Stomach (tissue), 9 donors: ENCODE data around the gene ARHGAP15. TPM values are rescaled to one million over a fixed set of nuclear protein-coding genes. Genes with fewer than 3 reads are reported as not detected.

Experiments used
- DNase-seq, 2 donors: peaks; one replicate each; pipeline versions ENCODE4 v3.0.0 to v3.0.0-alpha.2; 2013 to 2019
- H3K27ac ChIP-seq, 5 donors: fragments of 200-600 bp in 4 of 5; sonication (generic) in 4 of 5; one replicate each; pipeline ENCODE4 v1.5.1; 2013 to 2019; ENCODE audit warnings: mild to moderate bottlenecking in 1 of 5, moderate library complexity in 1 of 5
- H3K27me3 ChIP-seq, 3 donors: fragments of 200-600 bp; sonication (generic); one replicate each; pipeline ENCODE4 v1.5.1; 2017 to 2019; ENCODE audit warnings: mixed run types in 1 of 3
- H3K36me3 ChIP-seq, 4 donors: fragments of 200-600 bp; sonication (generic); 1 replicate in 3 of 4; 2 replicates in 1 of 4; pipeline ENCODE4 v1.5.1; 2016 to 2019
- H3K4me1 ChIP-seq, 4 donors: fragments of 200-600 bp; sonication (generic); one replicate each; pipeline ENCODE4 v1.5.1; 2016 to 2019
- H3K4me3 ChIP-seq, 4 donors: fragments of 200-600 bp; sonication (generic) in 3 of 4; one replicate each; pipeline ENCODE4 v1.5.1; 2016 to 2019; ENCODE audit warnings: mild to moderate bottlenecking in 1 of 4
- H3K9me3 ChIP-seq, 4 donors: fragments of 200-600 bp; sonication (generic); one replicate each; pipeline ENCODE4 v1.5.1; 2016 to 2019
- EP300 ChIP-seq: sonication (generic); formaldehyde crosslinking; IDR thresholded peaks from one replicate; pipeline ENCODE4 v1.6.1; 2017; ENCODE audit warnings: antibody characterized with exemption
- POLR2A ChIP-seq, 4 donors: fragments of 450-650 bp; IDR thresholded peaks; one replicate each; pipeline ENCODE4 v1.6.1; 2016; ENCODE audit warnings: antibody characterized with exemption in 4 of 4, control low read depth in 2 of 4, mild to moderate bottlenecking in 1 of 4, moderate library complexity in 1 of 4
- POLR2AphosphoS5 ChIP-seq, 3 donors: sonication (generic); formaldehyde crosslinking; IDR thresholded peaks; one replicate each; pipeline ENCODE4 v1.6.1; 2016; ENCODE audit warnings: antibody characterized with exemption in 3 of 3
- WGBS, 5 donors: extraction: QIAGEN DNeasy Blood & Tissue Kit in 3 of 5; methylation state at CpG; one replicate each; pipeline versions ENCODE4 v1.1.5 to v1.1.7; 2013 to 2018; 5-methylcytosine and 5-hydroxymethylcytosine counted together
- intact Hi-C: fragments of 100-400 bp; cut with DNase I; formaldehyde crosslinking; loops from one replicate; pipeline ENCODE4 v1.15.1; 2023; ENCODE audit warnings: low total_unique reads
- polyA plus RNA-seq, 3 donors: library from polyadenylated mRNA; stranded (reverse); fragments of 200-250 nt; gene quantifications; one replicate each; pipeline ENCODE4 v1.2.3, GENCODE V29; 2013
- total RNA-seq, 5 donors: library from RNA; depleted of rRNA; stranded (reverse); fragments of >200 nt; gene quantifications; one replicate each; pipeline versions ENCODE4 v1.1.0 to v1.2.3, GENCODE V29; 2014 to 2016
- TF ChIP-seq, protein P1 (sequence below), 7 experiments: fragments of 450-650 bp in 4 of 7; fragments of 200-600 bp in 3 of 7; sonication (generic) in 3 of 7; IDR thresholded peaks; one replicate each; pipeline ENCODE4 v1.5.1; 2016 to 2019; ENCODE audit warnings: antibody characterized with exemption in 7 of 7, control low read depth in 2 of 7, mild to moderate bottlenecking in 1 of 7
- donor health status: healthy with polysubstance abuse.
- donor health status: Bipolar disorder and iron deficiency.
- donor health status: healthy.

ARHGAP15 gene
- total and polyA plus RNA-seq, 8 donors = 1.8 to 66.3 (median 6.8) TPM; not detected in 1

DNA sequence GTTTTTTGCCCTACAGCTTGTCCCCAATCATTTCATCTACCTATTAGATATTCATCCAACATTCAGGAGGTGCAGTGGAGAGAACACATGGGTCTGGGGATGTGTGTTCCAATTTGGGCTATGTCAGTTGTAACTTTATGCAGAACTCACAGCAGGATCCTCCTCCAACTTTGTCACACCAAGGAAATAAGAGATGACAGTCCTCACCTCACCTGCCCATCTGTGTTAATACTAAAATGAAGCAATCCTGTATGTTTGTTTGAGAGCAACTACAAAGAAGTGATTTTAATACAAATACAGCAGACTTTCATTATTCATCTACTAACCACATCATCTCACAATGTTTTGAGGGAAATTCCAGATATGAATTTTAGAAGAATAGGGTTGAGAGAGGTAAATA lies 126.7 kb downstream of the ARHGAP15 start:
- H3K4me3 ChIP-seq = no peak overlapping the region
- H3K36me3 ChIP-seq = no peaks in the 10 kb centered on the region
- TF ChIP-seq EP300 (no peak), POLR2AphosphoS5 (IDR thresholded peaks at IDR 0.05) (no peak), POLR2A (IDR thresholded peaks at IDR 0.05) (no peak)
- TF ChIP-seq, protein P1, sequence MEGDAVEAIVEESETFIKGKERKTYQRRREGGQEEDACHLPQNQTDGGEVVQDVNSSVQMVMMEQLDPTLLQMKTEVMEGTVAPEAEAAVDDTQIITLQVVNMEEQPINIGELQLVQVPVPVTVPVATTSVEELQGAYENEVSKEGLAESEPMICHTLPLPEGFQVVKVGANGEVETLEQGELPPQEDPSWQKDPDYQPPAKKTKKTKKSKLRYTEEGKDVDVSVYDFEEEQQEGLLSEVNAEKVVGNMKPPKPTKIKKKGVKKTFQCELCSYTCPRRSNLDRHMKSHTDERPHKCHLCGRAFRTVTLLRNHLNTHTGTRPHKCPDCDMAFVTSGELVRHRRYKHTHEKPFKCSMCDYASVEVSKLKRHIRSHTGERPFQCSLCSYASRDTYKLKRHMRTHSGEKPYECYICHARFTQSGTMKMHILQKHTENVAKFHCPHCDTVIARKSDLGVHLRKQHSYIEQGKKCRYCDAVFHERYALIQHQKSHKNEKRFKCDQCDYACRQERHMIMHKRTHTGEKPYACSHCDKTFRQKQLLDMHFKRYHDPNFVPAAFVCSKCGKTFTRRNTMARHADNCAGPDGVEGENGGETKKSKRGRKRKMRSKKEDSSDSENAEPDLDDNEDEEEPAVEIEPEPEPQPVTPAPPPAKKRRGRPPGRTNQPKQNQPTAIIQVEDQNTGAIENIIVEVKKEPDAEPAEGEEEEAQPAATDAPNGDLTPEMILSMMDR (IDR thresholded peaks at IDR 0.05) = no peak
- peak overlapping the region in 1 of 5 donors; percentile 25 for H3K27ac ChIP-seq
- DNase-seq = no peak
- intact Hi-C loops = loop anchor here (10.0 kb wide), 1 partner anchor 91 kb away; no protein-coding TSS in a partner anchor
- H3K4me1 ChIP-seq = peaks cover 0 to 13% (median 3%) of the 10 kb centered on the region in 4 donors
- no peaks in the 10 kb centered on the region for H3K9me3 ChIP-seq
- no peaks in the 10 kb centered on the region for H3K27me3 ChIP-seq

DNA sequence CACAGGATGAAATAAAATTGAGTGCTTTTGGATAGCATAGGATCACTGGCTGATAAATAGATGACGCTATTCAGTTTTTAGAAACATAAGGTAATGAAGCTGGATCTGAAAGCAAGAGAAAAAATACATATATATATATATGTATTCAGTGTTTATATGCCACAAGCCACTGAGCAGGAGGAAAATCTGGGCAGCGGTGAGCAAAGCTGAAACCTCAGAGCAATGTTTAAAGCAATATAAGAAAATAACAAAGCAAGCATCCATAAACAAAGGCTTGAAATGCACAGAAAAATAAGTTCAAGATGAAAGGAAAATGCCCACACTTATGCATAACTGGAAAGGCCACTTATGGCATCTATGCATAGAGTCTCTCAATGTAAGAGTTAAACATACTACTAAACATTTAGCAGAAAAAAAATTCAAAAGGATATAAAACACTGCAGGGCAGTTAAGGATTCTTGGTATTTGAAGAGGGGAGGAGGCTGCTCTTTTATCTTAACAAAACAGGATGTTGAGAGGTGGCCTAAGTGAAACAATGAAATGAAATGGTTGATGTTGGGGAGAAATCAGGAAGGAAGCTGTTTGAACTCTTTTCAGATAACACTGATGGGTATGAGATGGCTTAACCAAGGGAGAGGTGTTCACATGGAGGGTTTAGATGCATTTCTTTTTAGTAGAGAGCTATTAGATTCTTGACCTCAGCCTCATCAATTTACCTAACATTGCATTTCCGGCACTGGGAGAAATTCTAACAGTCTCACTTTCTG lies 129.1 kb downstream of the ARHGAP15 start:
- H3K9me3 ChIP-seq = no peaks in the 10 kb centered on the region
- DNase-seq = peak in 1 of 2 donors; percentile 13
- H3K27ac ChIP-seq = peak overlapping the region in 1 of 5 donors; percentile 41
- no peaks in the 10 kb centered on the region for H3K36me3 ChIP-seq
- no peak overlapping the region for H3K4me3 ChIP-seq
- no peak for TF ChIP-seq POLR2A (IDR thresholded peaks at IDR 0.05)
- intact Hi-C loops = loop anchor here (10.0 kb wide), 1 partner anchor 94 kb away; no protein-coding TSS in a partner anchor
- peaks cover 0 to 13% (median 3%) of the 10 kb centered on the region in 4 donors for H3K4me1 ChIP-seq
- WGBS, 5 donors = 58 to 79% (median 69%) methylated on average over 3 of the region's 3 CpGs
- H3K27me3 ChIP-seq = no peaks in the 10 kb centered on the region

DNA sequence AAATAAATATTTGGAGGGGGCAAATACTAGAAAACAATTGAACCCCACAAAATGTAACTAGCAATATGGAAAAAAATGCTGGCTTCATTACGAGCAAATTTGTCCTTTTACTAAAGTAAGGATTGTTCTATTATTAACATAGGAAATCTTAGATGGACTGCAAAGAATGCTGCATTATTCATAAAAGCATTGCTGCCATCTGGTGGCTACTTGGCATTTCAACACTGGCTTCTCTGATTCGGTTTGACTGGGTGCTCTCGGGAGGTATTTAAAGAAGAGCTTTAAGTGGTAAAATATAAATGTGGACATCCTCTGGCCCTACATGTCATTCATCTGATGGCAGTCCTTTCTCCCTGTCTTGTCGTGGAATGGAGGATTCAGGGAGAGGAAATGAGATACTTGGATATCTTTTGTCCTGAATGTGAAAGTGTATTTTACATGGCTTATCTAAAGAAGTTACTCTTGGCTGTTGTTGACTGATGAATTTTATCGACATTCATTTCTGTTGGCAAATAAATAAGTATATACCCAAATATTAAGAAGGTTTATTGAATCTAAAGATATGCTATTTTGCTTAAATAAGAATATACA lies 130.2 kb downstream of the ARHGAP15 start:
- DNase-seq = peak; percentile 65 to 88
- Histone ChIP-seq H3K27ac (peak overlapping the region in 1 of 5 donors; percentile 41), H3K27me3 (no peaks in the 10 kb centered on the region), H3K4me3 (no peak overlapping the region), H3K9me3 (no peaks in the 10 kb centered on the region), H3K36me3 (no peaks in the 10 kb centered on the region), H3K4me1 (peaks cover 0 to 13% (median 0%) of the 10 kb centered on the region in 4 donors)
- intact Hi-C loops = loop anchor here (10.0 kb wide), 1 partner anchor 95 kb away; no protein-coding TSS in a partner anchor
- TF ChIP-seq, protein P1 (IDR thresholded peaks at IDR 0.05) = peak in 5 of 7 experiments; percentile 45 to 67 (median 58)
- no peak for TF ChIP-seq EP300
- WGBS, 5 donors = 3 to 5% (median 4%) methylated on average over 5 of the region's 5 CpGs

DNA sequence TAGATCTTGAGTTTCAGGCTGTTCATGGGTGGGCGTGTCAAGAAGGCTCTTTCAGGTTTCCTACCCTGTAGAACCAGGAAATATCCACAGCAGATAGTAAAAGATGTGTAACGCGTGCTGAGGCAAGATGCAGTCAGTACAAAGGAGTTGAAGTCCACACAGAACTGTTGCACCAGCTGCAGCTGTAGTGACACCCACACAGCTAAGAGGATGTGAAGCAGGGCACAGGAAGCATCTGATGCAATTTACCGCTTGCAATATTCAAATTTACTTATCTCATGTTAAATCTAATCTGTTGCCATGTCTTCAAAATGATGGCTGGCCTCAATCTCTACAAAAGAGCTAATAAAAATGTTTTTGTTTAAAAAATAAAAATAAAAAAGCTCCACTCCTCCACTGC lies 132.8 kb downstream of the ARHGAP15 start:
- no peaks in the 10 kb centered on the region for H3K36me3 ChIP-seq
- H3K27ac ChIP-seq = peak overlapping the region in 2 of 5 donors; percentile 23 to 30
- H3K4me1 ChIP-seq = peaks cover 0 to 13% (median 0%) of the 10 kb centered on the region in 4 donors
- H3K9me3 ChIP-seq = no peaks in the 10 kb centered on the region
- intact Hi-C loops = no loop called here
- TF ChIP-seq EP300 = no peak
- no peak for TF ChIP-seq POLR2A (IDR thresholded peaks at IDR 0.05)
- no peak for TF ChIP-seq POLR2AphosphoS5 (IDR thresholded peaks at IDR 0.05)
- TF ChIP-seq, protein P1 (IDR thresholded peaks at IDR 0.05) = no peak
- H3K4me3 ChIP-seq = no peak overlapping the region
- WGBS, 5 donors = 61 to 74% (median 68%) methylated on average over 4 of the region's 4 CpGs
- no peaks in the 10 kb centered on the region for H3K27me3 ChIP-seq
- DNase-seq = peak in 1 of 2 donors; percentile 44
